GM12878 (cell line): ENCODE measurements around the gene IGF2R. TPM values are rescaled to one million over a fixed set of nuclear protein-coding genes. Genes with fewer than 3 reads are reported as not detected.

Experiments used
- ATAC-seq: fragments of 200-7000 bp; cut with Tn5 transposase; 3 replicates; pipeline ENCODE4 v1.9.1; 2020; ENCODE audit warnings: mild to moderate bottlenecking, moderate library complexity
- BruUV-seq: library from RNA; stranded (reverse); fragments of 400-500 nt; replicated peaks from 2 replicates; lab custom pipeline; 2021; lab: Mats Ljungman, UMichigan
- CTCF ChIA-PET: fragments of 300-600 bp; sonication (Branson Sonifier 250); formaldehyde crosslinking; extraction: SDS; loops from one replicate; lab custom pipeline; 2021; ENCODE audit warnings: inconsistent platforms; lab: Yijun Ruan, JAX
- POLR2A ChIA-PET: fragments of 350-600 bp; formaldehyde crosslinking; extraction: SDS; loops from one replicate; lab custom pipeline; 2021; ENCODE audit warnings: inconsistent platforms; lab: Charles Lee
- RAD21 ChIA-PET: fragments of 300-600 bp; sonication (Branson Sonifier 250); formaldehyde crosslinking; loops from one replicate; lab custom pipeline; 2023; ENCODE audit warnings: antibody characterized with exemption; ENCODE audit not compliant: unreplicated experiment; lab: Charles Lee
- SMC1A ChIA-PET: fragments of 300-600 bp; sonication (Branson Sonifier 250); formaldehyde crosslinking; loops from one replicate; lab custom pipeline; 2023; ENCODE audit not compliant: unreplicated experiment, uncharacterized antibody; lab: Charles Lee
- DNase-seq: peaks from one replicate; pipeline ENCODE4 v3.0.0-alpha.2; 2011; ENCODE audit warnings: low read depth, low spot score
- FAIRE-seq: peaks from 3 replicates; lab custom pipeline; 2011; peaks lifted over from hg19 to GRCh38; lab: Jason Lieb, UNC
- H2AFZ ChIP-seq: 2 replicates; pipeline ENCODE4 v1.6.0; 2011; ENCODE audit warnings: low read depth, low read length, control low read depth; ENCODE audit not compliant: control insufficient read depth
- H3K27ac ChIP-seq: 2 replicates; pipeline ENCODE4 v1.5.1; 2011; ENCODE audit warnings: control low read depth; ENCODE audit not compliant: control insufficient read depth, insufficient read depth
- H3K27me3 ChIP-seq, 2 experiments: replicated peaks in 1 of 2; 2 replicates each; pipeline versions ENCODE4 v1.6.0 to v1.6.1; 2011; ENCODE audit warnings: low read length in 1 of 2; ENCODE audit not compliant: control insufficient read depth in 2 of 2, insufficient read depth in 2 of 2
- H3K36me3 ChIP-seq, 2 experiments: 2 replicates each; pipeline ENCODE4 v1.5.1; 2011; ENCODE audit warnings: low read length in 1 of 2; ENCODE audit not compliant: control insufficient read depth in 2 of 2, insufficient read depth in 2 of 2
- H3K4me1 ChIP-seq: 2 replicates; pipeline ENCODE4 v1.6.1; 2011; ENCODE audit warnings: mild to moderate bottlenecking, low read length, moderate library complexity, mixed read lengths; ENCODE audit not compliant: control insufficient read depth, insufficient read depth
- H3K4me2 ChIP-seq: 2 replicates; pipeline ENCODE4 v1.6.0; 2011; ENCODE audit warnings: control low read depth; ENCODE audit not compliant: control insufficient read depth, insufficient read depth
- H3K4me3 ChIP-seq: fragments of 200-600 bp; sonication (generic); 2 replicates; pipeline ENCODE4 v1.5.1; 2016
- H3K79me2 ChIP-seq: 2 replicates; pipeline ENCODE4 v1.6.0; 2011; ENCODE audit warnings: low read length; ENCODE audit not compliant: control insufficient read depth, insufficient read depth
- H3K9ac ChIP-seq: 2 replicates; pipeline ENCODE4 v1.8.0; 2011; ENCODE audit warnings: low read length, control low read depth, mixed read lengths; ENCODE audit not compliant: control insufficient read depth, insufficient read depth
- H3K9me3 ChIP-seq: replicated peaks from 3 replicates; pipeline ENCODE4 v1.5.1; 2011; ENCODE audit warnings: mild to moderate bottlenecking, low read length; ENCODE audit not compliant: control insufficient read depth, insufficient read depth
- H4K20me1 ChIP-seq: 2 replicates; pipeline ENCODE4 v1.6.0; 2011; ENCODE audit not compliant: control insufficient read depth, insufficient read depth
- BACH1 ChIP-seq: fragments of 450-650 bp; IDR thresholded peaks from 2 replicates; pipeline ENCODE4 v1.6.1; 2017; ENCODE audit warnings: mild to moderate bottlenecking, borderline replicate concordance
- CHD2 ChIP-seq: IDR thresholded peaks from 2 replicates; pipeline ENCODE4 v1.6.1; 2011; ENCODE audit warnings: low read depth, low read length, improper control_type of control experiment, borderline replicate concordance
- WGBS: methylation state at CpG from one replicate; pipeline ENCODE4 v1.1.6; 2016; ENCODE audit warnings: low lambda C conversion rate; ENCODE audit not compliant: insufficient replicate concordance, insufficient coverage; ENCODE audit errors: missing lambda C conversion rate; 5-methylcytosine and 5-hydroxymethylcytosine counted together
- in situ Hi-C: fragments of 300-500 bp; cut with MboI; formaldehyde crosslinking; loops from 9 replicates; pipeline ENCODE4 v1.14.3; 2018; ENCODE audit warnings: mixed read lengths
- intact Hi-C: fragments of 100-400 bp; cut with micrococcal nuclease; formaldehyde crosslinking; loops from one replicate; pipeline ENCODE4 v1.14.2; 2022; ENCODE audit not compliant: unreplicated experiment
- polyA plus RNA-seq, 11 experiments: library from polyadenylated mRNA; depleted of rRNA in 4 of 11; unstranded in 6 of 11; stranded (reverse) in 5 of 11; fragments of >200 nt; fragmentation: Nextera tagmentation in 4 of 11; fragmentation: Illumina TruSeq in 1 of 11; extraction: Ambion mirVana in 4 of 11; extraction: Trizol in 1 of 11; gene quantifications; 1 replicate in 1 of 11; 2 replicates in 10 of 11; pipeline versions ENCODE4 v1.2.1 to v1.2.3, GENCODE V29; 2011 to 2016; ENCODE audit warnings: inconsistent platforms in 2 of 11, missing spikeins in 2 of 11, low read depth in 1 of 11
- total RNA-seq, 4 experiments: library from RNA; depleted of rRNA in 3 of 4; stranded (reverse); fragments of >200 nt in 3 of 4; fragmentation: Illumina TruSeq in 1 of 4; extraction: Trizol in 1 of 4; gene quantifications; 2 replicates each; pipeline versions ENCODE4 v1.2.1 to v1.2.3, GENCODE V29; 2013 to 2021

The IGF2R gene
- total and polyA plus RNA-seq, 10 of the 15 experiments (the other 5 are each of a cell fraction or from before 2014, with no cell fraction given): 1.00 to 40.1 (median 16.8) TPM

DNA sequence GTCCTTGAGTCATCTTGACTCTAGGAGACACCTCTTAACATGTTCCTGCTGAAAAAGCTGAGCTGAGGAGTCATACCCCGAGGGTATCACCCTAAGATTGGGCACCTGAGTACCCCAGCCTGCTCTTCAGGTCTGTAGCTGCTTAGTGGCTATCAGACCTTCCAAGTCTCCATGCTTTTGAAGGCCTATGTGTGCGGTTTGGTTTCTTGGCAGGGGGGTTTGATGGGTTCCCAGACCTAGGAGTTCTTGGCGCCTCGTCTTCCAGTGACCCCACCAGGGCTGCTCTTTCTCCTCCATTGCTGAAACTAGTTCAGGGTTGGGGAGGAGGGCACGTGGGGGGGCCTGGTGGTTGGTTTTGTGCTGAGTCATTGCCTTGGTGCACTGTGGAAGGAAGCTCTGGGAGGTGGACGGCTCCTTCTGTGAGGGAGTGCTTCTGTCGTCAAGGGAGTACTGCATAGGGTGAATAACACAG lies 20.1 kb downstream of the IGF2R start:
- Histone ChIP-seq H3K79me2 (peaks cover 83% of the 10 kb centered on the region), H3K4me2 (no peak overlapping the region), H3K27ac (peak overlapping the region; percentile 45), H3K4me1 (peaks cover 15% of the 10 kb centered on the region), H3K4me3 (no peak overlapping the region), H3K9ac (no peak overlapping the region; the same call in 1 of the 2 replicates), H3K27me3 (no peaks in the 10 kb centered on the region), H3K36me3 (peaks cover 0 to 9% of the 10 kb centered on the region in 2 experiments; a peak in 2 of 4 replicates), H3K9me3 (peaks cover under 1% of the 10 kb centered on the region; the same call in 2 of the 3 replicates), H2AFZ (no peak overlapping the region), H4K20me1 (no peaks in the 10 kb centered on the region; the same call in 1 of the 2 replicates)
- ChIA-PET POLR2A (interaction anchor here (0.7 to 3.4 kb wide), 5 partner anchors 9 to 110 kb away, joined by 3 to 34 read pairs (median 12); no protein-coding TSS in a partner anchor), SMC1A (interaction anchor here (3.4 kb wide), 1 partner anchor 10 kb away, joined by 34 read pairs; no protein-coding TSS in a partner anchor), RAD21 (interaction anchor here (2.5 to 3.5 kb wide), 2 partner anchors 9 to 21 kb away, joined by 8 to 89 read pairs; partner anchors contain the start of gene IGF2R), CTCF (interaction anchor here (1.4 kb wide), 1 partner anchor 60 kb away, joined by 4 read pairs; no protein-coding TSS in a partner anchor)
- DNase-seq: no peak
- peak; percentile 50 for ATAC-seq
- in situ Hi-C loops: no loop called here
- no peak for FAIRE-seq
- WGBS: 61% methylated on average over 7 of the region's 7 CpGs
- TF ChIP-seq BACH1 (peak; percentile 82; the same call in 1 of the 2 replicates), CHD2 (no peak)
- no TSS peak for BruUV-seq
- intact Hi-C loops: no loop called here
